Measurements from ENCODE around the gene LMNA.

GRCh38 chr1:156104065-156104810 is 10.3 kb upstream of the LMNA start:
- TF ChIP-seq CTCF (IDR thresholded peaks at IDR 0.05) (no peak), POLR2AphosphoS5 (IDR thresholded peaks at IDR 0.05) (peak; percentile 34 to 78 (median 56)), POLR2A (IDR thresholded peaks at IDR 0.05) (no peak), EP300 (IDR thresholded peaks at IDR 0.05) (peak in 1 of 4 donors; percentile 14)

Data from sigmoid colon (tissue), 4 donors.